ENCODE data around the gene MAZ. TPM values are rescaled to one million over a fixed set of nuclear protein-coding genes. Genes with fewer than 3 reads are reported as not detected.

The MAZ gene
- polyA plus RNA-seq, 3 donors, result 14.2 to 137 (median 18.8) TPM

- Mint-ChIP-seq H3K9me3 (peaks cover 0 to 4% (median 0%) of the 10 kb centered on the region in 7 donors), H3K27ac (peak overlapping the region; percentile 78 to 98 (median 91)), H3K4me1 (peaks cover 69% of the 10 kb centered on the region), H3K27me3 (ENCODE audit: low read depth in 3 of 3) (peaks cover 16 to 25% (median 23%) of the 10 kb centered on the region in 3 donors), H3K36me3 (peaks cover 24 to 26% of the 10 kb centered on the region in 2 donors), H3K4me3 (peak overlapping the region; percentile 95 to 96)
- WGBS (ENCODE audit: insufficient coverage), result 0% methylated on average over 22 of the region's 37 CpGs
- intact Hi-C loops (cut with micrococcal nuclease), result loop anchor here (5.0 to 10.0 kb wide), 3 partner anchors 45 to 178 kb away; partner anchors contain the start of genes CDIPT (in 1 of the 2), HIRIP3 (in 1 of the 2) and INO80E (in 1 of the 2)
- Histone ChIP-seq H3K4me1 (ENCODE audit: control insufficient read depth in 1 of 2, insufficient read depth in 2 of 2, low read length in 2 of 2) (peaks cover 54 to 75% of the 10 kb centered on the region in 2 donors), H3K9me3 (replicated peaks in 1 of 2; ENCODE audit: control insufficient read depth in 1 of 2, insufficient read depth in 1 of 2, low read length in 2 of 2) (no peaks in the 10 kb centered on the region), H4K20me1 (ENCODE audit: insufficient read depth, low read length) (peaks cover 39% of the 10 kb centered on the region), H3K27ac (ENCODE audit: low read depth in 1 of 2, low read length in 2 of 2) (peak overlapping the region; percentile 73 to 83), H3K36me3 (replicated peaks in 1 of 2; ENCODE audit: control insufficient read depth in 1 of 2, insufficient read depth in 2 of 2, low read length in 2 of 2) (peaks cover 13 to 21% of the 10 kb centered on the region in 2 donors), H2AFZ (ENCODE audit: insufficient read depth, low read depth, low read length, poor library complexity, severe bottlenecking) (peak overlapping the region; percentile 95), H3K79me2 (ENCODE audit: insufficient read depth, low read length) (peaks cover 52% of the 10 kb centered on the region), H3K27me3 (ENCODE audit: control insufficient read depth in 2 of 2, insufficient read depth in 2 of 2, low read length in 2 of 2) (peaks cover 5 to 19% of the 10 kb centered on the region in 2 donors), H3K4me2 (replicated peaks; ENCODE audit: extremely low read depth, low read length, poor library complexity, severe bottlenecking) (peak overlapping the region; percentile 99), H3K9ac (ENCODE audit: insufficient read depth, low read length, poor library complexity, severe bottlenecking) (peak overlapping the region; percentile 81), H3K4me3 (replicated peaks in 1 of 3; ENCODE audit: low read depth in 2 of 3, low read length in 3 of 3) (peak overlapping the region; percentile 64 to 88 (median 74))
- peak in 1 of 3 donors; percentile 14 for DNase-seq
- no peak for TF ChIP-seq CTCF (IDR thresholded peaks at IDR 0.05)
Measured at GRCh38 chr16:29816694-29817441, 10.5 kb downstream of the MAZ start.

- H3K27me3 Mint-ChIP-seq (ENCODE audit: low read depth in 3 of 3), result peaks cover 7 to 13% (median 11%) of the 10 kb centered on the region in 3 donors
- H3K4me1 Mint-ChIP-seq, result peaks cover 69% of the 10 kb centered on the region
- peaks cover 0 to 3% (median 0%) of the 10 kb centered on the region in 7 donors for H3K9me3 Mint-ChIP-seq
- H3K4me2 ChIP-seq (replicated peaks; ENCODE audit: extremely low read depth, low read length, poor library complexity, severe bottlenecking), result no peak overlapping the region
- intact Hi-C loops (cut with micrococcal nuclease), result loop anchor here (5.0 to 10.0 kb wide), 3 partner anchors 44 to 177 kb away; partner anchors contain the start of genes CDIPT (in 1 of the 2), HIRIP3 (in 1 of the 2) and INO80E (in 1 of the 2)
- no peak for DNase-seq
- H3K27ac ChIP-seq (ENCODE audit: low read depth in 1 of 2, low read length in 2 of 2), result no peak overlapping the region
- no CpG with 5 or more reads among the region's 4 CpGs for WGBS (ENCODE audit: insufficient coverage)
- H2AFZ ChIP-seq (ENCODE audit: insufficient read depth, low read depth, low read length, poor library complexity, severe bottlenecking), result no peak overlapping the region
- H3K4me3 ChIP-seq (replicated peaks in 1 of 3; ENCODE audit: low read depth in 2 of 3, low read length in 3 of 3), result no peak overlapping the region
- H3K27me3 ChIP-seq (ENCODE audit: control insufficient read depth in 2 of 2, insufficient read depth in 2 of 2, low read length in 2 of 2), result peaks cover 0 to 8% of the 10 kb centered on the region in 2 donors
- H3K36me3 Mint-ChIP-seq, result peaks cover 21 to 25% of the 10 kb centered on the region in 2 donors
- no peaks in the 10 kb centered on the region for H3K9me3 ChIP-seq (replicated peaks in 1 of 2; ENCODE audit: control insufficient read depth in 1 of 2, insufficient read depth in 1 of 2, low read length in 2 of 2)
- peaks cover 13 to 21% of the 10 kb centered on the region in 2 donors for H3K36me3 ChIP-seq (replicated peaks in 1 of 2; ENCODE audit: control insufficient read depth in 1 of 2, insufficient read depth in 2 of 2, low read length in 2 of 2)
- H3K27ac Mint-ChIP-seq, result peak overlapping the region in 5 of 7 donors; percentile 28 to 61 (median 41)
- H4K20me1 ChIP-seq (ENCODE audit: insufficient read depth, low read length), result peaks cover 51% of the 10 kb centered on the region
- H3K4me3 Mint-ChIP-seq, result no peak overlapping the region
- peaks cover 57 to 77% of the 10 kb centered on the region in 2 donors for H3K4me1 ChIP-seq (ENCODE audit: control insufficient read depth in 1 of 2, insufficient read depth in 2 of 2, low read length in 2 of 2)
- no peak for TF ChIP-seq CTCF (IDR thresholded peaks at IDR 0.05)
- H3K9ac ChIP-seq (ENCODE audit: insufficient read depth, low read length, poor library complexity, severe bottlenecking), result no peak overlapping the region
- peaks cover 65% of the 10 kb centered on the region for H3K79me2 ChIP-seq (ENCODE audit: insufficient read depth, low read length)
Measured at GRCh38 chr16:29818082-29818481, 11.8 kb downstream of the MAZ start.

All from CD14-positive monocyte (primary cell).